Activated CD4-positive, alpha-beta T cell treated with anti-CD3 and anti-CD28 coated beads, Interleukin-2, amount 10 ng/mL, durations not matched to agents 24 days and 14 days (primary cell): ENCODE results near the gene KIF5B. TPM values are rescaled to one million over a fixed set of nuclear protein-coding genes. Genes with fewer than 3 reads are reported as not detected.
A peak's percentile ranks its signal among the peaks of the same experiment; 100 is the strongest.
"Not testable (repeated sequence)": the region's sequence is repeated elsewhere in the genome, so short reads cannot be mapped to it uniquely, and the experiment has no call there.

Experiments used
- DNase-seq: peaks from one replicate; pipeline ENCODE4 v3.0.0; 2022
- H3K27ac Mint-ChIP-seq: one replicate; pipeline ENCODE4 v1.8.0; 2022; ENCODE audit warnings: mild to moderate bottlenecking, mixed read lengths
- H3K27me3 Mint-ChIP-seq: one replicate; pipeline ENCODE4 v1.8.0; 2022; ENCODE audit warnings: mixed read lengths
- H3K36me3 Mint-ChIP-seq: one replicate; pipeline ENCODE4 v1.8.0; 2022; ENCODE audit warnings: low read depth, mild to moderate bottlenecking, mixed read lengths
- H3K4me1 Mint-ChIP-seq: one replicate; pipeline ENCODE4 v1.8.0; 2021; ENCODE audit warnings: mixed read lengths
- H3K4me3 Mint-ChIP-seq: one replicate; pipeline ENCODE4 v1.8.0; 2022; ENCODE audit warnings: mild to moderate bottlenecking, moderate library complexity, mixed read lengths
- H3K9me3 Mint-ChIP-seq: one replicate; pipeline ENCODE4 v1.8.0; 2021; ENCODE audit warnings: mixed read lengths
- intact Hi-C: fragments of 100-400 bp; cut with micrococcal nuclease; formaldehyde crosslinking; loops from one replicate; pipeline ENCODE4 v1.15.1; 2023
- total RNA-seq: library from RNA; stranded (reverse); gene quantifications from 2 replicates; pipeline ENCODE4 v1.2.3, GENCODE V29; 2022

The KIF5B gene
- total RNA-seq, 1 donor from 2014 or later, result 82.2 TPM

DNA sequence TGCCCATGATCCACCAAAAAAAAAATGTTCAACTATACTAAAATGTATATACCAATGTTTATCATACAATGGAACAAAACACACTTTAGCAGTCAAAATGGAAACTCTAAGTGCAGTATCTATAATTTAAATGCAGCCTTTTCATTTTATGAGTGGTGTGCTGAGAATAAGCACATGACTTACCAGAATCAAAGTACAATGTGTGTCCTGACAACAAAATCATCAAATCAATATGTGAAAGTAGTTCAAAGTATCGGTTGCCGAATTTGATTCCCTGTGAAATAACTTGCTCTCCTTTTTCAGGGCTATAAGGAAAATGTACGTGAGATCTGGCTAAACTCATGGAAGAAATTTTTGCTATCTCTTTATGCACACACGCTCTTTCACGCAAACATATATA is 16.9 kb upstream of the KIF5B start:
- H3K27me3 Mint-ChIP-seq, result peaks cover 6% of the 10 kb centered on the region
- no peaks in the 10 kb centered on the region for H3K36me3 Mint-ChIP-seq
- no peak overlapping the region for H3K4me3 Mint-ChIP-seq
- intact Hi-C loops, result no loop called here
- no peak for DNase-seq
- H3K9me3 Mint-ChIP-seq, result no peaks in the 10 kb centered on the region
- no peaks in the 10 kb centered on the region for H3K4me1 Mint-ChIP-seq
- H3K27ac Mint-ChIP-seq, result no peak overlapping the region

DNA sequence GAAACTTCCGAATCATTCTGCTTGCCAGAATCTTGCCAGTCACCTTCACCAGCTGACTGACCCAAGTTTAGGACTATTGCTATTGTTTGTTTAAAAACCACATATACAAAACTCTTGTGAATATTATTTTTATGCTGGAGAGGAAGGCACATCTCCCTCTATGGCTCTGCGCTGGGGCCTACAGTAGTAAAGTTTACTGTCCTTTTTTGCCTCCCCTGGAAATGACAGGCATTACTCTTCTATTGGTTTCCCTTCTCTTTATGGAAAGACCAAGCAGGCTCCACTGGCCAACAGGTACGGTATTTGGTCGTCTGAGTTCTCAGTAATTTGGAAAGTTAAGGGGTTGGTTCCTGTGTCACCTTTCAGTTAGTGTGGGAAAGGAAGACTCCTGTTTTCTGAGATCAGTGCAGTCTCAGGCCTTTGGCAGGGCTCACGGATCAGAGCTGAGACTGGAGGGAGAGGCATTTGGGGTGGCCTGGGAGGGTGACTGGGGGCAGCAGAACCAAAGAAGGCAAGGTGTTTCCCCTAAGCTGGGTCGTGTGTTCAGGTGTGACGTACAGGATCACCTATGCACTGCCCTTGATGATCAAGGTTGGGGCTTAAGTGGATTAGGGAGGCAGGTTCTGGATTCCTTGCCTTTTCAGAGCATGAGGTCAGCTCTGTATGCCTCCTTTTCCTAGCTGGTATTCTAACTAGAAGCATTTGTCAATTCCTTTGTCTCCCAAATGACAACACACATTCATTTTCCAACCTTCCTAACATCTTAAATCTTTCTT is 16.0 kb upstream of the KIF5B start:
- intact Hi-C loops, result no loop called here
- no peaks in the 10 kb centered on the region for H3K9me3 Mint-ChIP-seq
- DNase-seq, result no peak
- no peaks in the 10 kb centered on the region for H3K4me1 Mint-ChIP-seq
- H3K4me3 Mint-ChIP-seq, result no peak overlapping the region
- H3K27me3 Mint-ChIP-seq, result peaks cover 6% of the 10 kb centered on the region
- no peaks in the 10 kb centered on the region for H3K36me3 Mint-ChIP-seq
- H3K27ac Mint-ChIP-seq, result no peak overlapping the region

DNA sequence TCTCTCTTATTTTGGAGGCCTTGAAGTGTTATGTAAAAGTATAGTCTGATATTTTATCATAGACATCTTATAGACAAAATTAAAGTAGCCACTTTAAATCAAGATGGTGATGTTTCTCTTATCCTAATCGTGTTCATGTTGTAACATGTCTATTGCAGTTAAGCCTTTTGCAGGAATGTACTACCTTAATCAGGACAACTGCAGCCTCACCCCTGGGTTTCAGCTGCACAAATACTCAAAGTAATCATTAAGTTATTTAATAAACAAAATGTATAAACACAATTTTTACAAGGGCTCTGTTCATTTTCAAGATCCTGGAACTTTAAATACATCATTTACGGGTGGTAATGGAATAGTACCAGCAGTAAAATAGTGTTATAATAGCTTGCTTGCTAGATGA is 14.4 kb upstream of the KIF5B start:
- H3K27ac Mint-ChIP-seq, result no peak overlapping the region
- H3K36me3 Mint-ChIP-seq, result no peaks in the 10 kb centered on the region
- H3K9me3 Mint-ChIP-seq, result no peaks in the 10 kb centered on the region
- no peak for DNase-seq
- peaks cover 6% of the 10 kb centered on the region for H3K27me3 Mint-ChIP-seq
- no peaks in the 10 kb centered on the region for H3K4me1 Mint-ChIP-seq
- no peak overlapping the region for H3K4me3 Mint-ChIP-seq
- intact Hi-C loops, result no loop called here

DNA sequence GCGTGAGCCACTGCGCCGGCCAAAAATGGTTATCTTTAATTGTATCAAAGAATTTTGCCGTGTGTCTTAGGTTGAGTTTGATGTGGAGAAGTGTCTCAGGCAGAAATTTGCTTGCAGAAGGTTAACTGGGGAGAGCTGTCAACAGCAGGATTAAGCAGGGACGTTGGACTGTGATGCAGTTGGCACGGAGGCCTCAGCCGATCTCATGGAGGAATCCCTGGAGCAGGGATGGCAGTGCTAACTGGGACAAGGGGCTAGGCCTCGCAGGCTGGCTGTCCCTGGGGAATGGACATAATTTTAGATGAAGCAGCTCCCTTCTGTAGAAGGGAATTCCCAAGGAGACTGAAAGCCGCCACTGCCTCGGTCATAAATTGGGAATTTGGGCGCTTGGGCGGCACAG is 12.3 kb upstream of the KIF5B start:
- DNase-seq, result no peak
- Mint-ChIP-seq H3K9me3 (no peaks in the 10 kb centered on the region), H3K36me3 (no peaks in the 10 kb centered on the region), H3K4me3 (no peak overlapping the region), H3K4me1 (no peaks in the 10 kb centered on the region), H3K27ac (no peak overlapping the region), H3K27me3 (peaks cover 5% of the 10 kb centered on the region)
- intact Hi-C loops, result no loop called here

DNA sequence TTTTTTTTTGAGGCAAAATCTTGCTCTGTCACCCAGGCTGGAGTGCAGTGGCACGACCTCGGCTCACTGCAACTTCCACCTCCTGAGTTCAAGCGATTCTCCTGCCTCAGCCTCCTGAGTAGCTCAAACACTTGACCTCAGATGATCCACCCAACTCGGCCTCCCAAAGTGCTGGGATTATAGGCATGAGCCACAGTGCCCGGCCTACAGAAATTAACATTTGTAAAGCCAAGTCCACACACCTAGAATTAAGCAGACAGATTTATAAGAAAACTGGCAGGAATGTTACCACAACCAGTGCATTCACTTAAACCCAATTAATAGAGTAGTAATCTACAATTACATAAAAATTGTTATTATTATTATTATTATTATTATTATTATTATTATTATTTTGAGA is 11.7 kb upstream of the KIF5B start:
- H3K27me3 Mint-ChIP-seq, DNase-seq, intact Hi-C loops, H3K4me3 Mint-ChIP-seq, H3K9me3 Mint-ChIP-seq, H3K27ac Mint-ChIP-seq, H3K36me3 Mint-ChIP-seq, H3K4me1 Mint-ChIP-seq: not testable (repeated sequence)

DNA sequence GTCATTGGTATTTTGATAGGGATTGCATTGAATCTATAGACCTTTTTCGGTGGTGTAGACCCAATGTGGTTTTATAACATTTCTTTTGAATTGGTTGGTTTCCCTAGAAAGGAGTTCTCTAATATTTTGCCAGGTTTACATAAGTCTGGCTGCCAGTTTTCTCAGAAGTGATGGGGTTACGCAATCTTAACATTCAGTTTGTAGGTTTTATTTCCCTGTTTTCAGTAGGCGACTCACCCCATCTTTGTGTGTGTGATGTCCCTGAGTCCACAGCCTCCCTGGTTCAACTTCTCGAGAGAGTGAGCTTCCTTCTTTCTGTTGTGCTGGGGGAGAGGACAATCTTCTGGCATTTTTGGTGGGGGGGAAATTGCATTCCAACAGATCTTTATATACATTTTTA is 9.6 kb upstream of the KIF5B start:
- Mint-ChIP-seq H3K27me3 (peaks cover 7% of the 10 kb centered on the region), H3K4me1 (no peaks in the 10 kb centered on the region)

DNA sequence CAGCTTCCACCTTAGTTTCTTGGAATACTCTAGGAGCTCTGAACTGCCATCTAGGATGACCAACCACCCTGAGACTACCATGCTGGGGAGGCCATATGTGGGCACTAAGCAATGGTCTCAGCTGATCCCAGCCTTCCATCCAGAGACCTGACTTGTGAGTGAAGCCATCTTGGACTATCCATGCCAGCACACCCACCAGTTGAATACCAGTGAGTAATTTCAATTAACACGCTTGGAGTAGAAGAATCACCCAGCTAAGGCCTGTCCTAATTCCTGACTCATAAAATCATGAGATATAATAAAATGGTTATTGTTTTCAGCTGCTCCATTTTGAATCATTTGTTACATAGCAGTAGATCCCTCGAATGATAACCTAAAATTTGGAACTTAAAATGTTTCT is 5.2 kb upstream of the KIF5B start:
- no peak overlapping the region for H3K27ac Mint-ChIP-seq
- H3K4me1 Mint-ChIP-seq, result peaks cover 4% of the 10 kb centered on the region
- intact Hi-C loops, result no loop called here
- H3K36me3 Mint-ChIP-seq, result no peaks in the 10 kb centered on the region
- H3K27me3 Mint-ChIP-seq, result peaks cover 7% of the 10 kb centered on the region
- H3K9me3 Mint-ChIP-seq, result no peaks in the 10 kb centered on the region
- DNase-seq, result no peak
- no peak overlapping the region for H3K4me3 Mint-ChIP-seq

More for the DNA sequence above, 9.6 kb upstream of the KIF5B start:
- Mint-ChIP-seq H3K9me3 (no peaks in the 10 kb centered on the region), H3K36me3 (no peaks in the 10 kb centered on the region), H3K4me3 (no peak overlapping the region), H3K27ac (no peak overlapping the region)
- intact Hi-C loops, result no loop called here
- DNase-seq, result no peak

DNA sequence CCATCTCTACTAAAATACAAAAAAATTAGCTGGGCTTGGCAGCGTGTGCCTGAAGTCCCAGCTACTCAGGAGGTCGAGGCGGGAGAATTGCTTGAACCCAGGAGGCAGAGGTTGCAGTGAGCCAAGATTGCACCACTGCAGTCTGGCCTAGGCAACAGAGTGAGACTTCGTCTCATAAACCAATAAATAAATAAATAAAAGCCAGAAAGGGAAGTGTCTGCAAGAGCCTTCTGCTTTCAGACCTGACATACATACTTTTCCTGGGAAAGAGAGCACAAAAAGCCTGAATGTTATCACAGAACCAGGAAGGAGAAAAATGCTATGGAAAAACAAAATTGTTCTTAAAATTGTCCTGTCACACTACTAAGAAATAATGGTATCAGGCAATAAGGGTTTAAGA is 4.1 kb upstream of the KIF5B start:
- H3K27ac Mint-ChIP-seq, result no peak overlapping the region
- peaks cover 4% of the 10 kb centered on the region for H3K36me3 Mint-ChIP-seq
- intact Hi-C loops, result no loop called here
- H3K27me3 Mint-ChIP-seq, result peaks cover 7% of the 10 kb centered on the region
- DNase-seq, result no peak
- no peak overlapping the region for H3K4me3 Mint-ChIP-seq
- H3K4me1 Mint-ChIP-seq, result peaks cover 7% of the 10 kb centered on the region
- no peaks in the 10 kb centered on the region for H3K9me3 Mint-ChIP-seq

DNA sequence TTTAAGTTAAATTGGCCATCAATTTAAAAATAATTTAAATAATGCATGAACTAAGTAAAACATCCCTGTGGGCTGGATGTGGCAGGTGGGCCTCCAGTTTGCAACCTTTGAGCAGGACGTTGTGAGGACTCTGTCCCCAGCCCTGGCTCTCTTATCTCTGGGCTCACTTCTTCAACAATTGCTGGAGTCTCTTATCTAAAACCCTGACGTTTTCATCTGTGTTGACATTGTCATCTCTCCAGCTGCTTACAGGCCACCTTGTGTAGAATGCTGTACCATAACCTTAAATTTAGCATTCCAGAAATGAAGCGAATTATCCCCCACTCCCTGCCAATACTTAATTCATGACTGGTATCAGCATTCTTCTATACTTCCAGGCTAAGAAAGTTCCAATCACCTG is 3.2 kb upstream of the KIF5B start:
- no peak for DNase-seq
- Mint-ChIP-seq H3K4me1 (peaks cover 9% of the 10 kb centered on the region), H3K9me3 (no peaks in the 10 kb centered on the region), H3K36me3 (peaks cover 10% of the 10 kb centered on the region), H3K4me3 (no peak overlapping the region), H3K27me3 (peaks cover 7% of the 10 kb centered on the region), H3K27ac (no peak overlapping the region)
- intact Hi-C loops, result loop anchor here (5.0 to 10.0 kb wide), 3 partner anchors 288 to 1075 kb away; partner anchors contain the start of gene EPC1

DNA sequence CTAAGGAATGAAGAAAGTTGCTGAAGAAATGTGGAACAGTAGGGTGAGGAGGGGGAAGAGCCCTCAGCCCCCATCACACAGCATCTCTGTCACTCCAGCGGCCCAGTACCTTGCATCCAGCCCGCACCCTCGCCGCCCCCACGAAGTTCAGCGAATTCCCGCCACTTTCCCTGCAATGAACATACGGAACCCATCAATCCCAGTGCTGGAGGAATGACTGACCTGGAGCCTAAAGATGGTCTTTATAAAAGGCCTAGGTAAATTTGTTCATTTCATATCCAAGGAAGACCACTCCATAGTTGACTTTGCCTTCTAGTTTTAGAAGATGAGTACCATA is 779 bp upstream of the KIF5B start:
- no peak for DNase-seq
- Mint-ChIP-seq H3K4me1 (peaks cover 29% of the 10 kb centered on the region), H3K27ac (peak overlapping the region; percentile 96), H3K9me3 (no peaks in the 10 kb centered on the region), H3K4me3 (peak overlapping the region; percentile 92), H3K36me3 (peaks cover 21% of the 10 kb centered on the region), H3K27me3 (no peaks in the 10 kb centered on the region)
- intact Hi-C loops, result loop anchor here (2.0 to 10.0 kb wide), 5 partner anchors 14 to 1078 kb away; partner anchors contain the start of genes ARHGAP12 and EPC1

DNA sequence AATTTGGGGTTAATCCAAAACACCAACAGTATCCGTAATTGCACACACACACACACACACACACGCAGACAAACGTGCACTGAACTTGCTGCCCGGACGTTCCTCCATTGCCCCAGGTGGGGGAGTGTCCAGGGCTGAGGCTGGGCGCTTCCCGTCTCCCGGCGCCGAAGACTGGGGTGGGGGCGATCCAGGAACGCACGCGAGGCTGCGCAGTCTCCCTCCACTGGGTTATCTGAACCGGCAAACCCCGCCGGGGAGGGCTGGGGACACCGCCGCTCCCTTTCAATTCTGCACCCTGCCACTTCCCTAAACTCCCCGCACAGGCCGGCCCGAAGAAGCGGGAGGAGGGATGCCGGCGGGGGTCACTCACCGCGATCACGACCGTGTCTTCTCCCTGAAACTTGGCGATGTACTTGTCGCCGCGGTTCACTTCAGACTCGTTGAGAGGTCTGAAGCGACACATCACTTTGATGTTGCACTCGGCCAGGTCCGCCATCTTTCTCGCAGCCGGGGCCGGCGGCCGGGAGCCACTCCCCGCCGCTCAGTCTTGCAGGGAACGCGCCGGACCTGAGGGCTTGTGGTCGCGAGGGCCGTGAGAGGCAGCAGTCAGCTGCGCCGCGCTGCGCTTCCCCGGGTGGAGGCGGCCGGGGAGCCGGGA is 618 bp downstream of the KIF5B start:
- no peaks in the 10 kb centered on the region for H3K27me3 Mint-ChIP-seq
- H3K27ac Mint-ChIP-seq, result peak overlapping the region; percentile 96
- H3K9me3 Mint-ChIP-seq, result no peaks in the 10 kb centered on the region
- H3K36me3 Mint-ChIP-seq, result peaks cover 27% of the 10 kb centered on the region
- peak; percentile 88 for DNase-seq
- intact Hi-C loops, result loop anchor here (1.0 to 10.0 kb wide), 7 partner anchors 13 to 1079 kb away; partner anchors contain the start of genes ARHGAP12 and EPC1
- peaks cover 40% of the 10 kb centered on the region for H3K4me1 Mint-ChIP-seq
- peak overlapping the region; percentile 92 for H3K4me3 Mint-ChIP-seq

DNA sequence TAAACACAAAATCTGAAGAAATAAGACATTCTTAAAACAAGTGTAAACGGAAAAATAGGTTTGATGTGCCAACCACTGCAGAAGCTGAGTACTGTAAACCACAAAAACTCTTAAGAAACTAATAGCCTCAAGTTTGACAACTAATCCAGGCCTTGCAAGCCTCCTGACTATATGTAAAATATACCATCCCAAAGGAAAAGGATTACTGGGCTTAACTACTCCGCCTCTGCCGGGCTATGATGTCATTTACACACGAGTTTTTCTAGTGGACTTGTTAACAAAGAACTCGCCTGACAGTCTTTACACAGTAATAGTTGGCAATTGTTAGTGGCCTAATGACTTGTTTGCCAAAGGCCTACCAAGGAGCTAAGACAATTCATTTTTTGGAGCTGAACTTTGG is 2.1 kb downstream of the KIF5B start:
- intact Hi-C loops, result loop anchor here (2.0 to 10.0 kb wide), 3 partner anchors 323 to 1081 kb away; no protein-coding TSS in a partner anchor
- Mint-ChIP-seq H3K4me1 (peaks cover 55% of the 10 kb centered on the region), H3K36me3 (peaks cover 37% of the 10 kb centered on the region)

DNA sequence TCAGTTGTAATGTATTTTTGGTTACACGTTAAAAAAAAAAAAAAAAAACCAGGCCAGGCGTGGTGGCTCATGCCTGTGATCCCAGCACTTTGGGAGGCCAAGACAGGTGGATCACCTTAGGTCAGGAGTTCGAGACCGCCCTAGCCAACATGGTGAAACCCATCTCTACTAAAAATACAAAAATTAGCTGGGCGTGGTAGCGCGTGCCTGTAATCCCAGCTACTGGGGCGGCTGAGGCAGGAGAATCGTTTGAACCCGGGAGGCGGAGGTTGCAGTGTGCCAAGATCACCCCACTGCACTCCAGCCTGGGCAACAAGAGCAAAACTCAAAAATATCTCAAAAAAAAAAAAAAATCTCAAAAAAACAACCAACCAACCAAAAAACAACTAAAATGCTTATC is 2.8 kb downstream of the KIF5B start:
- H3K27ac Mint-ChIP-seq, H3K27me3 Mint-ChIP-seq, H3K9me3 Mint-ChIP-seq: not testable (repeated sequence)
- DNase-seq, result peak; percentile 52
- intact Hi-C loops, result loop anchor here (10.0 kb wide), 2 partner anchors 709 to 1081 kb away; no protein-coding TSS in a partner anchor
- peaks cover 39% of the 10 kb centered on the region for H3K36me3 Mint-ChIP-seq
- peaks cover 57% of the 10 kb centered on the region for H3K4me1 Mint-ChIP-seq
- peak overlapping the region; percentile 92 for H3K4me3 Mint-ChIP-seq

More for the DNA sequence above, 2.1 kb downstream of the KIF5B start:
- H3K27me3 Mint-ChIP-seq, result no peaks in the 10 kb centered on the region
- DNase-seq, result peak; percentile 60
- H3K4me3 Mint-ChIP-seq, result peak overlapping the region; percentile 92
- peak overlapping the region; percentile 96 for H3K27ac Mint-ChIP-seq
- no peaks in the 10 kb centered on the region for H3K9me3 Mint-ChIP-seq

DNA sequence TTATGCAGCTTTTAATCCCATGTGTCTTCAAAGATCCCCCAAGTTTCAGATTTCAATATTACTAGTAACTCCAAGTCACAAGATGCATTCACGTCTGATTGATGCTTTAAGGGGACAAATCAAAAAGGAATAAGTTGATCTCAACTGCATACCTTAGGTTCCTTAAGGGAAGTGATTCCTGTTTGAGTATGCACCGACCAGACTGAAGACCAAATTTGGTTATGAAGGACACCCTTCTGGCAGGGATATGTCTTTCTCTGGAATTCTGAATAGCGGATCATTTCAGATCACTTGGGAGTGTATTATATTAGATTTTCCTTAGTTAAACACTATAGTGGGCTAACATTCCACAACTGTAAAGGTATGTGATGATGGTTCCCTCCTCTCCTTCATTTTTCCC is 4.3 kb downstream of the KIF5B start:
- DNase-seq, result no peak
- Mint-ChIP-seq H3K36me3 (peaks cover 50% of the 10 kb centered on the region), H3K27me3 (no peaks in the 10 kb centered on the region), H3K27ac (no peak overlapping the region), H3K9me3 (peaks cover 4% of the 10 kb centered on the region), H3K4me3 (peak overlapping the region; percentile 28), H3K4me1 (peaks cover 64% of the 10 kb centered on the region)
- intact Hi-C loops, result loop anchor here (10.0 kb wide), 2 partner anchors 707 to 1083 kb away; no protein-coding TSS in a partner anchor
